ENCODE results near the gene SOCS4.
"Not testable (repeated sequence)": the region's sequence is repeated elsewhere in the genome, so short reads cannot be mapped to it uniquely, and the experiment has no call there.

The SOCS4 gene

GRCh38 chr14:55066223-55066622, 39.2 kb downstream of the SOCS4 start:
- Mint-ChIP-seq H3K27ac (peak overlapping the region; percentile 35), H3K9me3 (no peaks in the 10 kb centered on the region), H3K4me3 (no peak overlapping the region), H3K4me1 (peaks cover 26% of the 10 kb centered on the region), H3K27me3 (no peaks in the 10 kb centered on the region), H3K36me3 (peaks cover 16% of the 10 kb centered on the region)

- Mint-ChIP-seq H3K27me3 (no peaks in the 10 kb centered on the region), H3K36me3 (peaks cover 9% of the 10 kb centered on the region), H3K4me1 (peaks cover 47% of the 10 kb centered on the region), H3K27ac (peak overlapping the region; percentile 76), H3K9me3 (no peaks in the 10 kb centered on the region), H3K4me3 (no peak overlapping the region)
Observed at GRCh38 chr14:55070981-55071411, 44.0 kb downstream of the SOCS4 start.

- peaks cover 47% of the 10 kb centered on the region for H3K4me1 Mint-ChIP-seq
- no peaks in the 10 kb centered on the region for H3K9me3 Mint-ChIP-seq
- peak overlapping the region; percentile 73 for H3K4me3 Mint-ChIP-seq
- H3K27me3 Mint-ChIP-seq: no peaks in the 10 kb centered on the region
- peaks cover 4% of the 10 kb centered on the region for H3K36me3 Mint-ChIP-seq
- peak overlapping the region; percentile 92 for H3K27ac Mint-ChIP-seq
Observed at GRCh38 chr14:55071870-55072640, 45.0 kb downstream of the SOCS4 start.

GRCh38 chr14:55073856-55074255, 46.8 kb downstream of the SOCS4 start:
- no peaks in the 10 kb centered on the region for H3K36me3 Mint-ChIP-seq
- H3K27me3 Mint-ChIP-seq: no peaks in the 10 kb centered on the region
- no peaks in the 10 kb centered on the region for H3K9me3 Mint-ChIP-seq
- H3K27ac Mint-ChIP-seq: no peak overlapping the region
- H3K4me3 Mint-ChIP-seq: no peak overlapping the region
- H3K4me1 Mint-ChIP-seq: peaks cover 43% of the 10 kb centered on the region

GRCh38 chr14:55074662-55075061, 47.6 kb downstream of the SOCS4 start:
- H3K27me3 Mint-ChIP-seq: no peaks in the 10 kb centered on the region
- peak overlapping the region; percentile 2 for H3K4me3 Mint-ChIP-seq
- H3K36me3 Mint-ChIP-seq: no peaks in the 10 kb centered on the region
- peaks cover 43% of the 10 kb centered on the region for H3K4me1 Mint-ChIP-seq
- H3K27ac Mint-ChIP-seq: no peak overlapping the region
- no peaks in the 10 kb centered on the region for H3K9me3 Mint-ChIP-seq

- H3K4me1 Mint-ChIP-seq: peaks cover 42% of the 10 kb centered on the region
- H3K27ac Mint-ChIP-seq: no peak overlapping the region
Observed at GRCh38 chr14:55075628-55076175, 48.7 kb downstream of the SOCS4 start.

GRCh38 chr14:55077170-55078151, 50.4 kb downstream of the SOCS4 start:
- Mint-ChIP-seq H3K27me3 (no peaks in the 10 kb centered on the region), H3K4me1 (peaks cover 24% of the 10 kb centered on the region), H3K27ac (no peak overlapping the region), H3K36me3 (no peaks in the 10 kb centered on the region), H3K4me3 (no peak overlapping the region), H3K9me3 (no peaks in the 10 kb centered on the region)

More at GRCh38 chr14:55075628-55076175, 48.7 kb downstream of the SOCS4 start:
- H3K27me3 Mint-ChIP-seq: no peaks in the 10 kb centered on the region
- no peaks in the 10 kb centered on the region for H3K9me3 Mint-ChIP-seq
- H3K36me3 Mint-ChIP-seq: no peaks in the 10 kb centered on the region
- no peak overlapping the region for H3K4me3 Mint-ChIP-seq

GRCh38 chr14:55079961-55080360, 52.9 kb downstream of the SOCS4 start:
- not testable (repeated sequence) for H3K27ac Mint-ChIP-seq, H3K4me1 Mint-ChIP-seq, H3K9me3 Mint-ChIP-seq, H3K4me3 Mint-ChIP-seq, H3K27me3 Mint-ChIP-seq, H3K36me3 Mint-ChIP-seq

- Mint-ChIP-seq H3K9me3 (no peaks in the 10 kb centered on the region), H3K4me1 (no peaks in the 10 kb centered on the region), H3K36me3 (no peaks in the 10 kb centered on the region), H3K27ac (no peak overlapping the region), H3K4me3 (no peak overlapping the region), H3K27me3 (no peaks in the 10 kb centered on the region)
Observed at GRCh38 chr14:55084401-55085059, 57.5 kb downstream of the SOCS4 start.

GRCh38 chr14:55085060-55085660, 58.1 kb downstream of the SOCS4 start:
- no peaks in the 10 kb centered on the region for H3K36me3 Mint-ChIP-seq
- H3K9me3 Mint-ChIP-seq: no peaks in the 10 kb centered on the region

GRCh38 chr14:55086938-55087337, 59.9 kb downstream of the SOCS4 start:
- no peak overlapping the region for H3K4me3 Mint-ChIP-seq
- H3K9me3 Mint-ChIP-seq: no peaks in the 10 kb centered on the region
- no peaks in the 10 kb centered on the region for H3K4me1 Mint-ChIP-seq
- no peaks in the 10 kb centered on the region for H3K36me3 Mint-ChIP-seq
- no peak overlapping the region for H3K27ac Mint-ChIP-seq
- H3K27me3 Mint-ChIP-seq: no peaks in the 10 kb centered on the region

More at GRCh38 chr14:55085060-55085660, 58.1 kb downstream of the SOCS4 start:
- Mint-ChIP-seq H3K4me3 (no peak overlapping the region), H3K27me3 (no peaks in the 10 kb centered on the region), H3K4me1 (no peaks in the 10 kb centered on the region), H3K27ac (no peak overlapping the region)

- H3K9me3 Mint-ChIP-seq: no peaks in the 10 kb centered on the region
- no peak overlapping the region for H3K27ac Mint-ChIP-seq
- no peaks in the 10 kb centered on the region for H3K4me1 Mint-ChIP-seq
- H3K36me3 Mint-ChIP-seq: no peaks in the 10 kb centered on the region
- no peaks in the 10 kb centered on the region for H3K27me3 Mint-ChIP-seq
- H3K4me3 Mint-ChIP-seq: no peak overlapping the region
Observed at GRCh38 chr14:55088356-55088755, 61.3 kb downstream of the SOCS4 start.

- H3K4me3 Mint-ChIP-seq: no peak overlapping the region
- peaks cover 5% of the 10 kb centered on the region for H3K4me1 Mint-ChIP-seq
- H3K27ac Mint-ChIP-seq: peak overlapping the region; percentile 12
- H3K27me3 Mint-ChIP-seq: no peaks in the 10 kb centered on the region
- no peaks in the 10 kb centered on the region for H3K9me3 Mint-ChIP-seq
- no peaks in the 10 kb centered on the region for H3K36me3 Mint-ChIP-seq
Observed at GRCh38 chr14:55092341-55092740, 65.3 kb downstream of the SOCS4 start.

GRCh38 chr14:55094292-55095157, 67.5 kb downstream of the SOCS4 start:
- Mint-ChIP-seq H3K9me3 (no peaks in the 10 kb centered on the region), H3K4me1 (peaks cover 20% of the 10 kb centered on the region), H3K27me3 (no peaks in the 10 kb centered on the region), H3K4me3 (no peak overlapping the region), H3K36me3 (no peaks in the 10 kb centered on the region), H3K27ac (no peak overlapping the region)

Data from activated naive CD4-positive, alpha-beta T cell treated with anti-CD3 and anti-CD28 coated beads, Interleukin-2, amount 50 U/mL, for 24 hours (primary cell).